ENCODE results near the gene ASB18.

- no peak for TF ChIP-seq CTCF (IDR thresholded peaks at IDR 0.05)
- no peak for TF ChIP-seq POLR2A (IDR thresholded peaks at IDR 0.05)
Measured at GRCh38 chr2:236158969-236159777, 105.0 kb downstream of the ASB18 start.
